ENCODE data around the gene EFNB3.

DNA sequence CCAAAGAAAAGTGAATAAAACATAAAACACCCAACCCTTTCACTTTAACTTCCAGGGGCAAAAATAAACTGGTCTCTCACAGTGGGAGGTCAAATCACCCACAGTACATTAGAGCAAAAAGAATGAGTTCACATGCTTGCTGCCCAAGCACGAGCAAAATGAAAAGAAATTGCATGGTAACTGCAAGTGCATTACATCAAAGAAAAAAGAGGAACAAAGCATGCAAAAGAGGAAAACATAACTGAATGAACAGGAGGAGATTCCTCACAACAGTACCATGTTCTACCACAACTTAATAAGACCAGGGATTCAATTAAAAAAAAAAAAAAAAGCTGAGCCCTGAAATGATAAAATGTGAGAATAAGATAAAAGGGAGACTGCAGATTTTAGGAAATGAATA, 24.8 kb downstream of the EFNB3 start:
- TF ChIP-seq ZNF274 (IDR thresholded peaks at IDR 0.05; ENCODE audit: low read depth, low read length): no peak
- TF ChIP-seq, protein P1, sequence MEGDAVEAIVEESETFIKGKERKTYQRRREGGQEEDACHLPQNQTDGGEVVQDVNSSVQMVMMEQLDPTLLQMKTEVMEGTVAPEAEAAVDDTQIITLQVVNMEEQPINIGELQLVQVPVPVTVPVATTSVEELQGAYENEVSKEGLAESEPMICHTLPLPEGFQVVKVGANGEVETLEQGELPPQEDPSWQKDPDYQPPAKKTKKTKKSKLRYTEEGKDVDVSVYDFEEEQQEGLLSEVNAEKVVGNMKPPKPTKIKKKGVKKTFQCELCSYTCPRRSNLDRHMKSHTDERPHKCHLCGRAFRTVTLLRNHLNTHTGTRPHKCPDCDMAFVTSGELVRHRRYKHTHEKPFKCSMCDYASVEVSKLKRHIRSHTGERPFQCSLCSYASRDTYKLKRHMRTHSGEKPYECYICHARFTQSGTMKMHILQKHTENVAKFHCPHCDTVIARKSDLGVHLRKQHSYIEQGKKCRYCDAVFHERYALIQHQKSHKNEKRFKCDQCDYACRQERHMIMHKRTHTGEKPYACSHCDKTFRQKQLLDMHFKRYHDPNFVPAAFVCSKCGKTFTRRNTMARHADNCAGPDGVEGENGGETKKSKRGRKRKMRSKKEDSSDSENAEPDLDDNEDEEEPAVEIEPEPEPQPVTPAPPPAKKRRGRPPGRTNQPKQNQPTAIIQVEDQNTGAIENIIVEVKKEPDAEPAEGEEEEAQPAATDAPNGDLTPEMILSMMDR (IDR thresholded peaks at IDR 0.05 in 2 of 3, conservative IDR thresholded peaks at IDR 0.05 in 1 of 3; ENCODE audit: borderline replicate concordance in 1 of 3, insufficient read depth in 1 of 3, low read depth in 2 of 3, low read length in 2 of 3): no peak
- TF ChIP-seq POLR2AphosphoS5 (IDR thresholded peaks at IDR 0.05; ENCODE audit: low read depth, low read length): no peak
- TF ChIP-seq POLR2A (IDR thresholded peaks at IDR 0.05; ENCODE audit: borderline replicate concordance, extremely low read depth, insufficient read depth, insufficient read length): no peak
- no peak for TF ChIP-seq ZFX (IDR thresholded peaks at IDR 0.05)
- TF ChIP-seq REST (IDR thresholded peaks at IDR 0.05; ENCODE audit: low read depth): no peak
- TF ChIP-seq RAD21 (IDR thresholded peaks at IDR 0.05; ENCODE audit: low read depth): no peak
- no peak for TF ChIP-seq EGR1 (IDR thresholded peaks at IDR 0.05; ENCODE audit: low read depth)
- no peak for TF ChIP-seq MAX (IDR thresholded peaks at IDR 0.05)
- no peak for TF ChIP-seq JUND (IDR thresholded peaks at IDR 0.05)

Data from HCT116 (cell line).